HEK293T (cell line): ENCODE results near the gene STAT4.

Source experiments
- ELF4 ChIP-seq: fragments of 450-650 bp; IDR thresholded peaks from 2 replicates; pipeline ENCODE4 v1.6.1; 2017; ENCODE audit warnings: antibody characterized with exemption
- LEF1 ChIP-seq: fragments of 450-650 bp; IDR thresholded peaks from 2 replicates; pipeline ENCODE4 v1.6.1; 2017; ENCODE audit warnings: mild to moderate bottlenecking, borderline replicate concordance
- SP1 ChIP-seq: fragments of 450-650 bp; IDR thresholded peaks from 2 replicates; pipeline ENCODE4 v1.6.1; 2017
- SUZ12 ChIP-seq: fragments of 450-650 bp; IDR thresholded peaks from 2 replicates; pipeline ENCODE4 v1.6.1; 2016; ENCODE audit warnings: mild to moderate bottlenecking

GRCh38 chr2:191014653-191015020 lies 136.2 kb downstream of the STAT4 start:
- no peak for TF ChIP-seq SP1
- TF ChIP-seq ELF4 = no peak
- TF ChIP-seq SUZ12 = no peak
- no peak for TF ChIP-seq LEF1
